GM18519 (cell line): ENCODE data around the gene DNM3.
"Not testable (repeated sequence)": the region's sequence is repeated elsewhere in the genome, so short reads cannot be mapped to it uniquely, and the experiment has no call there.

Experiments
- ATAC-seq: cut with Tn5 transposase; IDR thresholded peaks from one replicate; pipeline ENCODE4 v1.9.1; 2021; ENCODE audit warnings: mild to moderate bottlenecking, moderate library complexity; ENCODE audit not compliant: unreplicated experiment, low FRiP score

DNM3 gene

GRCh38 chr1:172003766-172004530 lies 162.7 kb downstream of the DNM3 start:
- ATAC-seq, result no peak

- ATAC-seq, result no peak
These were observed 163.4 kb downstream of the DNM3 start for GRCh38 chr1:172004671-172005070.

GRCh38 chr1:172005856-172006255 lies 164.6 kb downstream of the DNM3 start:
- no peak for ATAC-seq

- ATAC-seq, result no peak
These were observed 165.4 kb downstream of the DNM3 start for GRCh38 chr1:172006660-172007059.

- no peak for ATAC-seq
These were observed 177.5 kb downstream of the DNM3 start for GRCh38 chr1:172018727-172019311.

- ATAC-seq, result no peak
These were observed 178.7 kb downstream of the DNM3 start for GRCh38 chr1:172019976-172020375.

GRCh38 chr1:172024516-172024915 lies 183.2 kb downstream of the DNM3 start:
- no peak for ATAC-seq

GRCh38 chr1:172024944-172025738 lies 183.8 kb downstream of the DNM3 start:
- not testable (repeated sequence) for ATAC-seq

GRCh38 chr1:172040466-172040865 lies 199.2 kb downstream of the DNM3 start:
- ATAC-seq, result no peak

- ATAC-seq, result no peak
These were observed 199.8 kb downstream of the DNM3 start for GRCh38 chr1:172041102-172041501.

GRCh38 chr1:172041742-172042141 lies 200.4 kb downstream of the DNM3 start:
- no peak for ATAC-seq

- no peak for ATAC-seq
These were observed 202.6 kb downstream of the DNM3 start for GRCh38 chr1:172043900-172044299.

GRCh38 chr1:172051898-172052297 lies 210.6 kb downstream of the DNM3 start:
- ATAC-seq, result no peak

- ATAC-seq, result no peak
These were observed 212.9 kb downstream of the DNM3 start for GRCh38 chr1:172054172-172054571.

- not testable (repeated sequence) for ATAC-seq
These were observed 214.6 kb downstream of the DNM3 start for GRCh38 chr1:172055816-172056419.

- no peak for ATAC-seq
These were observed 227.0 kb downstream of the DNM3 start for GRCh38 chr1:172068334-172068733.

- ATAC-seq, result no peak
These were observed 227.8 kb downstream of the DNM3 start for GRCh38 chr1:172069051-172069450.

GRCh38 chr1:172069534-172069933 lies 228.2 kb downstream of the DNM3 start:
- no peak for ATAC-seq

GRCh38 chr1:172070055-172070454 lies 228.8 kb downstream of the DNM3 start:
- ATAC-seq, result no peak

- no peak for ATAC-seq
These were observed 230.4 kb downstream of the DNM3 start for GRCh38 chr1:172071746-172072145.

GRCh38 chr1:172079859-172080258 lies 238.6 kb downstream of the DNM3 start:
- not testable (repeated sequence) for ATAC-seq
